Adrenal gland (tissue), 12 donors: ENCODE results near the gene EXD3. TPM values are rescaled to one million over a fixed set of nuclear protein-coding genes. Genes with fewer than 3 reads are reported as not detected.
A peak's percentile ranks its signal among the peaks of the same experiment; 100 is the strongest.

Experiments
- DNase-seq, 7 donors: peaks; one replicate each; pipeline ENCODE4 v3.0.0-alpha.2; 2019 to 2020
- H3K27ac ChIP-seq, 5 donors: fragments of 200-600 bp; sonication (generic) in 4 of 5; 1 replicate in 3 of 5; 2 replicates in 2 of 5; pipeline versions ENCODE4 v1.5.1 to v1.8.0; 2016 to 2020; ENCODE audit warnings: mild to moderate bottlenecking in 1 of 5
- H3K27me3 ChIP-seq: fragments of 200-600 bp; 2 replicates; pipeline ENCODE4 v1.8.0; 2021
- H3K36me3 ChIP-seq, 2 donors: fragments of 200-600 bp; replicated peaks in 1 of 2; 1 replicate in 1 of 2; 2 replicates in 1 of 2; pipeline versions ENCODE4 v1.5.1 to v1.8.0; 2018 to 2022
- H3K4me1 ChIP-seq, 2 donors: fragments of 200-600 bp; replicated peaks in 1 of 2; 1 replicate in 1 of 2; 2 replicates in 1 of 2; pipeline versions ENCODE4 v1.5.1 to v1.8.0; 2018 to 2021
- H3K4me3 ChIP-seq, 4 donors: fragments of 200-600 bp; sonication (generic) in 3 of 4; one replicate each; pipeline ENCODE4 v1.5.1; 2016 to 2018
- H3K9me3 ChIP-seq, 3 donors: fragments of 200-600 bp; sonication (generic) in 1 of 3; replicated peaks in 1 of 3; 1 replicate in 2 of 3; 2 replicates in 1 of 3; pipeline versions ENCODE4 v1.5.1 to v1.8.0; 2016 to 2021
- CTCF ChIP-seq, 6 experiments: fragments of 450-650 bp in 4 of 6; fragments of 200-600 bp in 2 of 6; sonication (generic) in 1 of 6; IDR thresholded peaks; 1 replicate in 5 of 6; 2 replicates in 1 of 6; pipeline versions ENCODE4 v1.5.1 to v1.8.0; 2016 to 2021; ENCODE audit warnings: antibody characterized with exemption in 6 of 6, mild to moderate bottlenecking in 2 of 6, moderate library complexity in 1 of 6
- POLR2A ChIP-seq, 2 donors: fragments of 450-650 bp; IDR thresholded peaks; one replicate each; pipeline ENCODE4 v1.6.1; 2017; ENCODE audit warnings: antibody characterized with exemption in 2 of 2, mild to moderate bottlenecking in 2 of 2, moderate library complexity in 1 of 2
- WGBS, 4 donors: extraction: QIAGEN DNeasy Blood & Tissue Kit in 2 of 4; methylation state at CpG; one replicate each; pipeline versions ENCODE4 v1.1.5 to v1.1.7; 2013 to 2017; 5-methylcytosine and 5-hydroxymethylcytosine counted together
- intact Hi-C, 2 donors: fragments of 100-400 bp; cut with DNase I; formaldehyde crosslinking; loops; one replicate each; pipeline versions ENCODE4 v1.14.1 to v1.15.0; 2022 to 2023
- polyA plus RNA-seq, 3 donors: library from polyadenylated mRNA; stranded (reverse); fragments of 200-250 nt in 2 of 3; fragments of 350-450 nt in 1 of 3; fragmentation: Illumina TruSeq in 1 of 3; extraction: RNeasy Lipid Tissue Mini Kit (QIAGEN cat#74804) in 1 of 3; gene quantifications; one replicate each; pipeline ENCODE4 v1.2.3, GENCODE V29; 2013 to 2014
- total RNA-seq, 9 donors: library from RNA; depleted of rRNA in 4 of 9; stranded (reverse); fragments of >200 nt in 4 of 9; fragments of 120-200 nt in 1 of 9; fragmentation: NEBNext Ultra II Directional in 1 of 9; extraction: Animal tissue kit (Norgen Biotek cat#: 25700) in 1 of 9; gene quantifications; one replicate each; pipeline versions ENCODE4 v1.1.0 to v1.2.4, GENCODE V29; 2013 to 2023
- donor health status: healthy with polysubstance abuse.
- donor health status: Bipolar disorder and iron deficiency.
- donor health status: DM: yes; HTN: yes; CAD: no.
- donor health status: DM: no; HTN: no; CAD: no.
- donor health status: DM: no; HTN: no; CAD: no.
- donor health status: DM: yes; HTN: yes; CAD: no.

Gene EXD3
- total and polyA plus RNA-seq, 12 donors = 1.2 to 111 (median 23.9) TPM

GRCh38 chr9:137352511-137353222, 70.3 kb downstream of the EXD3 start:
- Histone ChIP-seq H3K27me3 (no peaks in the 10 kb centered on the region), H3K27ac (peak overlapping the region in 1 of 5 donors; percentile 22), H3K4me3 (no peak overlapping the region), H3K9me3 (no peaks in the 10 kb centered on the region), H3K36me3 (no peaks in the 10 kb centered on the region), H3K4me1 (no peaks in the 10 kb centered on the region)
- TF ChIP-seq CTCF (IDR thresholded peaks at IDR 0.05) = no peak
- DNase-seq = peak in 1 of 7 donors; percentile 17
- WGBS, 4 donors = 86 to 93% (median 90%) methylated on average over 10 to 26 of the region's 26 CpGs
- intact Hi-C loops = no loop called here

- Histone ChIP-seq H3K27me3 (no peaks in the 10 kb centered on the region), H3K27ac (no peak overlapping the region), H3K4me1 (no peaks in the 10 kb centered on the region), H3K4me3 (no peak overlapping the region), H3K9me3 (no peaks in the 10 kb centered on the region), H3K36me3 (no peaks in the 10 kb centered on the region)
- TF ChIP-seq POLR2A (IDR thresholded peaks at IDR 0.05) = no peak
- TF ChIP-seq CTCF (IDR thresholded peaks at IDR 0.05) = no peak
- DNase-seq = peak in 1 of 7 donors; percentile 15
- intact Hi-C loops = no loop called here
- whole genome bisulfite sequencing, 4 donors = 84 to 100% (median 88%) methylated on average over 2 to 23 of the region's 23 CpGs
These were observed 71.0 kb downstream of the EXD3 start for GRCh38 chr9:137351781-137352501.

- H3K4me3 ChIP-seq = no peak overlapping the region
- H3K4me1 ChIP-seq = no peaks in the 10 kb centered on the region
- peak in 2 of 7 donors; percentile 14 to 31 for DNase-seq
- H3K36me3 ChIP-seq = no peaks in the 10 kb centered on the region
- intact Hi-C loops = no loop called here
- no peaks in the 10 kb centered on the region for H3K27me3 ChIP-seq
- H3K27ac ChIP-seq = no peak overlapping the region
- WGBS, 4 donors = 89 to 100% (median 94%) methylated on average over 2 to 30 of the region's 30 CpGs
- H3K9me3 ChIP-seq = no peaks in the 10 kb centered on the region
- TF ChIP-seq CTCF (IDR thresholded peaks at IDR 0.05) = no peak
- TF ChIP-seq POLR2A (IDR thresholded peaks at IDR 0.05) = no peak
These were observed 72.0 kb downstream of the EXD3 start for GRCh38 chr9:137350696-137351584.
